ENCODE results near the gene TEK. TPM values are rescaled to one million over a fixed set of nuclear protein-coding genes. Genes with fewer than 3 reads are reported as not detected.

Gene TEK
- 0.89 and 1.0 TPM in 2 replicates for total RNA-seq
- long read RNA-seq, full-length matches to known transcripts, result 1 of 3 reads
- long read RNA-seq, partial matches to known transcripts, result 2 of 3 reads
- long read RNA-seq, other reads (novel, unspliced or antisense), result 0 of 3 reads

DNA sequence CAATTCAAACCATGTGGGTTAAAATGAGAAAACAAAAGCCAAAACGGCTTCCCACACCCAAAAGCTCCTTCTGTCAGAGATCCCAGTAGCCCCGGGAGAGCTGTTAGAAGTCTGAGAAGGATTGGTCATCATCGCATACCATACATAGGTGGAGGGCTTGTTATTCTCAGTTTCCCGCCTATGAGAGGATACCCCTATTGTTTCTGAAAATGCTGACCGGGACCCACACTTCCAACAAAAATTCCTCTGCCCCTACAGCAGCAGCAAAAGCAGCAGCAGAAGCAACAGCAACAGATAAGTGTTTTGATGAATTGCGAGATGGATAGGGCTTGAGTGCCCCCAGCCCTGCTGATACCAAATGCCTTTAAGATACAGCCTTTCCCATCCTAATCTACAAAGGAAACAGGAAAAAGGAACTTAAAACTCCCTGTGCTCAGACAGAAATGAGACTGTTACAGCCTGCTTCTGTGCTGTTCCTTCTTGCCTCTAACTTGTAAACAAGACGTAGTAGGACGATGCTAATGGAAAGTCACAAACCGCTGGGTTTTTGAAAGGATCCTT lies at the start of gene TEK:
TEK (plus strand) TSS at position 245 of the 561 bp plus-strand sequence. CDS start 366 bp downstream, outside the sequence.
- Mint-ChIP-seq H3K36me3 (ENCODE audit: low read depth) (no peaks in the 10 kb centered on the region), H3K9me3 (peaks cover 4% of the 10 kb centered on the region), H3K4me1 (peaks cover 7% of the 10 kb centered on the region), H3K4me3 (no peak within 1 kb of the TSS), H3K27me3 (ENCODE audit: low read depth) (no peaks in the 10 kb centered on the region), H3K27ac (ENCODE audit: unreplicated experiment) (peak within 1 kb of the TSS; percentile 67)
- TF ChIP-seq, protein P1, sequence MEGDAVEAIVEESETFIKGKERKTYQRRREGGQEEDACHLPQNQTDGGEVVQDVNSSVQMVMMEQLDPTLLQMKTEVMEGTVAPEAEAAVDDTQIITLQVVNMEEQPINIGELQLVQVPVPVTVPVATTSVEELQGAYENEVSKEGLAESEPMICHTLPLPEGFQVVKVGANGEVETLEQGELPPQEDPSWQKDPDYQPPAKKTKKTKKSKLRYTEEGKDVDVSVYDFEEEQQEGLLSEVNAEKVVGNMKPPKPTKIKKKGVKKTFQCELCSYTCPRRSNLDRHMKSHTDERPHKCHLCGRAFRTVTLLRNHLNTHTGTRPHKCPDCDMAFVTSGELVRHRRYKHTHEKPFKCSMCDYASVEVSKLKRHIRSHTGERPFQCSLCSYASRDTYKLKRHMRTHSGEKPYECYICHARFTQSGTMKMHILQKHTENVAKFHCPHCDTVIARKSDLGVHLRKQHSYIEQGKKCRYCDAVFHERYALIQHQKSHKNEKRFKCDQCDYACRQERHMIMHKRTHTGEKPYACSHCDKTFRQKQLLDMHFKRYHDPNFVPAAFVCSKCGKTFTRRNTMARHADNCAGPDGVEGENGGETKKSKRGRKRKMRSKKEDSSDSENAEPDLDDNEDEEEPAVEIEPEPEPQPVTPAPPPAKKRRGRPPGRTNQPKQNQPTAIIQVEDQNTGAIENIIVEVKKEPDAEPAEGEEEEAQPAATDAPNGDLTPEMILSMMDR (conservative IDR thresholded peaks at IDR 0.05), result no peak
- no peak for DNase-seq (ENCODE audit: low read depth, low spot score)

DNA sequence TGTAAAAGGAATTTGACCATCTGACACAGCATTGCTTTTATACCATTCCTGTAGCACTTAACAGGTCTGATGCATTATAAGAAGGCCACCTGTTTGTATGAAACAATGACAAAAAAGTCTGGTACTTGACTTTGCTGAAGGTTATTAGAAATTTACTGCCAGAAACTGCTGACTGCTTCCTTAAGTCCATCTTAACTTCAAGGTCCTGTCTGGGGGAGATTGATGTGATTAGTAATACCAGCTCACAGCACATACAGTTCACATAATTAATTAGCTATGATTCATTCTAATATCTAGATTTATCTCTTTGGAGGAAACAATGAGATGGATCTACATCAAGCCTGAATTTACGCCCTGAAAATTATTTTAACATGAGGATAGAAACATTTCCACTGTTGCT lies 49.6 kb upstream of the TEK start:
- Mint-ChIP-seq H3K27ac (ENCODE audit: unreplicated experiment) (no peak overlapping the region), H3K4me1 (no peaks in the 10 kb centered on the region), H3K27me3 (ENCODE audit: low read depth) (no peaks in the 10 kb centered on the region), H3K4me3 (no peak overlapping the region), H3K36me3 (ENCODE audit: low read depth) (peaks cover 5% of the 10 kb centered on the region), H3K9me3 (no peaks in the 10 kb centered on the region)
- TF ChIP-seq, protein P1 (conservative IDR thresholded peaks at IDR 0.05), result no peak
- DNase-seq (ENCODE audit: low read depth, low spot score), result no peak

DNA sequence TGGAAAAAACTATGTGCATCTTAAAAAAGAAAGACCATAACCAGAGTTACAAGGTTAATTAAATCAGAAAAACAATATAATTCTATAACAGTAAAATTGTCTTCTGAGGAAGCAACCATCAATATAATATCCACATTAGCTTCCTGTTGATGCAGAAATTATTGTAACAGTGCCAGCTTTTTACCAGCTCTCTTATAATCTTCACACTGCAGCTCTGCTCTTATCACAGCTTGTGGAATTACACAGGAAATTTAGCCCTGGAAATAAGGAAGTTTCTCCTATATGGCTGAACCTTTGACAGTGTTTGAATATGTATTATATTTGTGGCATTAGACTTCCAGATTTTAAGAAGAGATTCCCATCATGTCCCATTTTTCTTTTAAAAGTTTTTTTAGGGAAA lies 49.1 kb upstream of the TEK start:
- TF ChIP-seq, protein P1 (conservative IDR thresholded peaks at IDR 0.05), result no peak
- no peaks in the 10 kb centered on the region for H3K4me1 Mint-ChIP-seq
- H3K27me3 Mint-ChIP-seq (ENCODE audit: low read depth), result no peaks in the 10 kb centered on the region
- H3K4me3 Mint-ChIP-seq, result no peak overlapping the region
- H3K9me3 Mint-ChIP-seq, result no peaks in the 10 kb centered on the region
- DNase-seq (ENCODE audit: low read depth, low spot score), result no peak
- H3K27ac Mint-ChIP-seq (ENCODE audit: unreplicated experiment), result no peak overlapping the region
- H3K36me3 Mint-ChIP-seq (ENCODE audit: low read depth), result peaks cover 5% of the 10 kb centered on the region

DNA sequence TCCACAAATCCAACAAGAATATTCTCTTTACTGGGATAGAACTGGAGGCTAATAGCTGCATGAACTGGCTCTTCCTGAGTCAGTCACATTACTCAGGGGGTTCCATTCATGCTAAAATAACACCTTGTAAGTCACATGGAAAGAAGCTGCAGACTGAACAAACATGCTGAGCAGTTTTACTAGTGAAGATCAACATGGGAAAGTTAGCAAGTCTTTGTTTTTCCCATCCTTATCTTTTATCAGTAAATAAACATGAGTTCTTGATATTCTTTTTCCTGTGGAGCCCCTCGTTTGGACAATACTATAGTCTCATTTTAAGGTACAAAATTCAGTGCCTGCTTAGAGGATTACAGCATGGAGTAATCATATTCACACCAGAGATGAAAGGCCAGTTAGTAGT lies 43.7 kb upstream of the TEK start:
- peaks cover 10% of the 10 kb centered on the region for H3K4me1 Mint-ChIP-seq
- H3K9me3 Mint-ChIP-seq, result peaks cover 4% of the 10 kb centered on the region
- no peak overlapping the region for H3K27ac Mint-ChIP-seq (ENCODE audit: unreplicated experiment)
- H3K36me3 Mint-ChIP-seq (ENCODE audit: low read depth), result peaks cover 8% of the 10 kb centered on the region
- TF ChIP-seq, protein P1 (conservative IDR thresholded peaks at IDR 0.05), result no peak
- H3K4me3 Mint-ChIP-seq, result no peak overlapping the region
- DNase-seq (ENCODE audit: low read depth, low spot score), result no peak
- no peaks in the 10 kb centered on the region for H3K27me3 Mint-ChIP-seq (ENCODE audit: low read depth)

DNA sequence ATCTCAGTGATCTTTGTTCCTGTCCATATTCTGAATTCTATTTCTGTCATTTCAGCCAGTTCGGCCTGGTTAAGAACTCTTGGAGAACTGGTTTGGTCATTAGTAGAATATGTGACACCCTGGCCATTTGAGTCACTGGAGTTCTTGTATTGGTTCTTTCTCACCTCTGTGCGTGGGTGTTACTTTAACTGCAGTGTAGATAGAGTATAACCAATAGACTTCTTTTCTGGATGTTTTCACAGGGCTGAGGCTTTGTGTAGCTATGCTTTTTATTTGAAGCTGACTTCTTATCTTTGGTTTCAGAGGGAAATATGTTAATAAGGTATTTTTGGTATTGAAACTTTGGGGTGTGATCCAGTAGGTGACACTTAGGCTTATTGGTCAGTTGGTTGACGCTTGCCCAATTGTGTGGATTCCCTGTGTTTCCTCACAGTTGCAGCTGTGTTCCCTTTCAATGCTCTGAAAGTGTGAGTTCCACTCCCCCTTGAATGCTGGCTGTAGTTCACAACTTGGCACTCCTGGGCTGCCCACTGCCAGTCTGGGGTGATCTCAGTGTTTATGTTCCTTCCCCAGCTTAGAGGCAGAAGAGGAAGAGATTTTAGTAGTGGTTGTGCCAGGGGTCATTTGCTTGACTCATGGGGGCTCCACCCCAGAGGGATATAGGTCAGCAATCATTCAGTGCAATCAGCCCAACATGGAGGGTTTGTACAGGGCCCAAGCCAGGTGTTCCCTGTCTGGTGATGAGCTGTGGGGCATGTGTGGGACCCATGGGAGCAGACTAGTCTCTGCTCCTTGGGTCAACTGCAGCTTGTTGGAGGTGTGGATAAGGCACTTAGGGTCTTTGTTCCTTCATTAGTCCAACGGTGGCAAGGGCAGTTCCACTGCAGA lies 34.9 kb upstream of the TEK start:
- H3K27ac Mint-ChIP-seq (ENCODE audit: unreplicated experiment), result peak overlapping the region; percentile 64
- H3K36me3 Mint-ChIP-seq (ENCODE audit: low read depth), result peaks cover 27% of the 10 kb centered on the region
- peaks cover 12% of the 10 kb centered on the region for H3K9me3 Mint-ChIP-seq
- no peaks in the 10 kb centered on the region for H3K27me3 Mint-ChIP-seq (ENCODE audit: low read depth)
- H3K4me1 Mint-ChIP-seq, result peaks cover 10% of the 10 kb centered on the region
- TF ChIP-seq, protein P1 (conservative IDR thresholded peaks at IDR 0.05), result no peak
- no peak overlapping the region for H3K4me3 Mint-ChIP-seq
- DNase-seq (ENCODE audit: low read depth, low spot score), result no peak
